ENCODE measurements around the gene SLC39A11. TPM values are rescaled to one million over a fixed set of nuclear protein-coding genes. Genes with fewer than 3 reads are reported as not detected.
"Not testable (repeated sequence)": the region's sequence is repeated elsewhere in the genome, so short reads cannot be mapped to it uniquely, and the experiment has no call there.

Gene SLC39A11
- polyA plus RNA-seq, 1 of the 3 experiments (the other 2 are of a cell fraction), result 23.5 TPM

- no peaks in the 10 kb centered on the region for H3K79me2 ChIP-seq (ENCODE audit: insufficient read depth)
- WGBS (ENCODE audit: low lambda C conversion rate), result 77% methylated on average over 9 of the region's 9 CpGs
- H3K9me2 ChIP-seq, result no peaks in the 10 kb centered on the region
- no peak overlapping the region for H2AFZ ChIP-seq (ENCODE audit: low read depth)
- peak overlapping the region; percentile 83 to 86 for H3K27ac ChIP-seq (ENCODE audit: low read depth in 2 of 2, low read length in 1 of 2)
- peak; percentile 59 for DNase-seq
- peaks cover 17 to 35% of the 10 kb centered on the region in 2 experiments for H3K4me1 ChIP-seq (ENCODE audit: control insufficient read depth in 1 of 2, insufficient read depth in 2 of 2, low read depth in 1 of 2, low read length in 1 of 2)
- H3K4me3 ChIP-seq (ENCODE audit: low read depth in 2 of 2, low read length in 1 of 2), result no peak overlapping the region
- no peaks in the 10 kb centered on the region for H3K9me3 ChIP-seq
- peaks cover 2 to 3% of the 10 kb centered on the region in 2 experiments for H3K36me3 ChIP-seq (replicated peaks in 1 of 2; ENCODE audit: control insufficient read depth in 1 of 2, insufficient read depth in 2 of 2, low read length in 1 of 2)
- no peaks in the 10 kb centered on the region for H3K27me3 ChIP-seq (ENCODE audit: insufficient read depth)
- CTCF ChIA-PET, result interaction anchor here (1.0 to 1.7 kb wide), 3 partner anchors 13 to 92 kb away, joined by 3 to 4 read pairs (median 3); no protein-coding TSS in a partner anchor
- no peaks in the 10 kb centered on the region for H4K20me1 ChIP-seq (ENCODE audit: insufficient read depth)
- H3F3A ChIP-seq (replicated peaks; ENCODE audit: insufficient read depth), result peaks cover 20% of the 10 kb centered on the region
- TF ChIP-seq GATA2 (CRISPR knock-in tag; IDR thresholded peaks at IDR 0.05), result peak; percentile 18; the same call in 1 of the 2 replicates
- no peak for TF ChIP-seq TEAD4 (IDR thresholded peaks at IDR 0.05; ENCODE audit: borderline replicate concordance, insufficient read depth)
- POLR2A ChIA-PET, result no interaction called here
- H3K9ac ChIP-seq, result peak overlapping the region; percentile 21; the same call in 1 of the 2 replicates
- H3K4me2 ChIP-seq, result peak overlapping the region; percentile 29
These were observed 23.9 kb downstream of the SLC39A11 start for GRCh38 chr17:73068322-73069153.

GRCh38 chr17:73067699-73068098 lies 24.8 kb downstream of the SLC39A11 start:
- H2AFZ ChIP-seq (ENCODE audit: low read depth); H3K9me3 ChIP-seq; H3K9me2 ChIP-seq; H4K20me1 ChIP-seq (ENCODE audit: insufficient read depth); H3K36me3 ChIP-seq (replicated peaks in 1 of 2; ENCODE audit: control insufficient read depth in 1 of 2, insufficient read depth in 2 of 2, low read length in 1 of 2); H3K4me3 ChIP-seq (ENCODE audit: low read depth in 2 of 2, low read length in 1 of 2); H3K79me2 ChIP-seq (ENCODE audit: insufficient read depth); H3K27me3 ChIP-seq (ENCODE audit: insufficient read depth); POLR2A ChIA-PET; DNase-seq: not testable (repeated sequence)
- Histone ChIP-seq H3K4me1 (ENCODE audit: control insufficient read depth in 1 of 2, insufficient read depth in 2 of 2, low read depth in 1 of 2, low read length in 1 of 2) (peaks cover 17 to 35% of the 10 kb centered on the region in 2 experiments), H3K9ac (peak overlapping the region; percentile 21; the same call in 1 of the 2 replicates), H3K4me2 (peak overlapping the region; percentile 29), H3F3A (replicated peaks; ENCODE audit: insufficient read depth) (peaks cover 20% of the 10 kb centered on the region), H3K27ac (ENCODE audit: low read depth in 2 of 2, low read length in 1 of 2) (peak overlapping the region; percentile 83 to 86; a peak in 3 of 4 replicates)
- TF ChIP-seq PBX3 (IDR thresholded peaks at IDR 0.05) (peak; percentile 56; the same call in 1 of the 2 replicates), TCF12 (IDR thresholded peaks at IDR 0.05) (peak; percentile 59), JUND (IDR thresholded peaks at IDR 0.05) (peak; percentile 20; the same call in 1 of the 2 replicates), NFIC (IDR thresholded peaks at IDR 0.05; ENCODE audit: borderline replicate concordance) (peak; percentile 30; the same call in 1 of the 2 replicates)
- 92% methylated on average over 2 of the region's 2 CpGs for WGBS (ENCODE audit: low lambda C conversion rate)
- CTCF ChIA-PET, result interaction anchor here (1.2 kb wide), 1 partner anchor 23 kb away, joined by 3 read pairs; no protein-coding TSS in a partner anchor

- Histone ChIP-seq H3K4me1 (ENCODE audit: control insufficient read depth in 1 of 2, insufficient read depth in 2 of 2, low read depth in 1 of 2, low read length in 1 of 2) (peaks cover 17 to 35% of the 10 kb centered on the region in 2 experiments), H3K36me3 (replicated peaks in 1 of 2; ENCODE audit: control insufficient read depth in 1 of 2, insufficient read depth in 2 of 2, low read length in 1 of 2) (peaks cover 0 to 2% of the 10 kb centered on the region in 2 experiments), H3K4me2 (no peak overlapping the region), H3K9me2 (no peaks in the 10 kb centered on the region), H3K9me3 (no peaks in the 10 kb centered on the region), H3K79me2 (ENCODE audit: insufficient read depth) (no peaks in the 10 kb centered on the region), H2AFZ (ENCODE audit: low read depth) (no peak overlapping the region), H3F3A (replicated peaks; ENCODE audit: insufficient read depth) (peaks cover 20% of the 10 kb centered on the region), H3K27me3 (ENCODE audit: insufficient read depth) (no peaks in the 10 kb centered on the region), H4K20me1 (ENCODE audit: insufficient read depth) (no peaks in the 10 kb centered on the region), H3K9ac (no peak overlapping the region), H3K27ac (ENCODE audit: low read depth in 2 of 2, low read length in 1 of 2) (peak overlapping the region in 1 of 2 experiments; percentile 86; a peak in 2 of 4 replicates), H3K4me3 (ENCODE audit: low read depth in 2 of 2, low read length in 1 of 2) (no peak overlapping the region)
- DNase-seq, result no peak
- CTCF ChIA-PET, result no interaction called here
- POLR2A ChIA-PET, result no interaction called here
- WGBS (ENCODE audit: low lambda C conversion rate), result 94% methylated on average over 3 of the region's 3 CpGs
- no peak for TF ChIP-seq TAF1 (IDR thresholded peaks at IDR 0.05; ENCODE audit: borderline replicate concordance, low read depth, low read length)
- TF ChIP-seq, protein P1, sequence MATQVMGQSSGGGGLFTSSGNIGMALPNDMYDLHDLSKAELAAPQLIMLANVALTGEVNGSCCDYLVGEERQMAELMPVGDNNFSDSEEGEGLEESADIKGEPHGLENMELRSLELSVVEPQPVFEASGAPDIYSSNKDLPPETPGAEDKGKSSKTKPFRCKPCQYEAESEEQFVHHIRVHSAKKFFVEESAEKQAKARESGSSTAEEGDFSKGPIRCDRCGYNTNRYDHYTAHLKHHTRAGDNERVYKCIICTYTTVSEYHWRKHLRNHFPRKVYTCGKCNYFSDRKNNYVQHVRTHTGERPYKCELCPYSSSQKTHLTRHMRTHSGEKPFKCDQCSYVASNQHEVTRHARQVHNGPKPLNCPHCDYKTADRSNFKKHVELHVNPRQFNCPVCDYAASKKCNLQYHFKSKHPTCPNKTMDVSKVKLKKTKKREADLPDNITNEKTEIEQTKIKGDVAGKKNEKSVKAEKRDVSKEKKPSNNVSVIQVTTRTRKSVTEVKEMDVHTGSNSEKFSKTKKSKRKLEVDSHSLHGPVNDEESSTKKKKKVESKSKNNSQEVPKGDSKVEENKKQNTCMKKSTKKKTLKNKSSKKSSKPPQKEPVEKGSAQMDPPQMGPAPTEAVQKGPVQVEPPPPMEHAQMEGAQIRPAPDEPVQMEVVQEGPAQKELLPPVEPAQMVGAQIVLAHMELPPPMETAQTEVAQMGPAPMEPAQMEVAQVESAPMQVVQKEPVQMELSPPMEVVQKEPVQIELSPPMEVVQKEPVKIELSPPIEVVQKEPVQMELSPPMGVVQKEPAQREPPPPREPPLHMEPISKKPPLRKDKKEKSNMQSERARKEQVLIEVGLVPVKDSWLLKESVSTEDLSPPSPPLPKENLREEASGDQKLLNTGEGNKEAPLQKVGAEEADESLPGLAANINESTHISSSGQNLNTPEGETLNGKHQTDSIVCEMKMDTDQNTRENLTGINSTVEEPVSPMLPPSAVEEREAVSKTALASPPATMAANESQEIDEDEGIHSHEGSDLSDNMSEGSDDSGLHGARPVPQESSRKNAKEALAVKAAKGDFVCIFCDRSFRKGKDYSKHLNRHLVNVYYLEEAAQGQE (IDR thresholded peaks at IDR 0.05; ENCODE audit: low read depth, low read length), result no peak
- no peak for TF ChIP-seq RXRA (IDR thresholded peaks at IDR 0.05; ENCODE audit: borderline replicate concordance, low read depth)
- TF ChIP-seq IRF3 (IDR thresholded peaks at IDR 0.05; ENCODE audit: low read depth, low read length), result no peak
- TF ChIP-seq FOXJ3 (CRISPR knock-in tag; IDR thresholded peaks at IDR 0.05), result no peak
- no peak for TF ChIP-seq GATA2 (CRISPR knock-in tag; IDR thresholded peaks at IDR 0.05)
- TF ChIP-seq EP300 (IDR thresholded peaks at IDR 0.05; ENCODE audit: borderline replicate concordance in 1 of 2, low read depth in 1 of 2, low read length in 1 of 2), result no peak
- TF ChIP-seq MXI1 (IDR thresholded peaks at IDR 0.05; ENCODE audit: low read depth, low read length), result no peak
These were observed 25.4 kb downstream of the SLC39A11 start for GRCh38 chr17:73067075-73067474.
